B cell (primary cell): ENCODE results near the gene C9orf78. TPM values are rescaled to one million over a fixed set of nuclear protein-coding genes. Genes with fewer than 3 reads are reported as not detected.

Experiments used
- ATAC-seq: fragments of 200-7000 bp; cut with Tn5 transposase; one replicate; pipeline ENCODE4 v1.10.0; 2021; ENCODE audit warnings: low read depth, mild to moderate bottlenecking, moderate number of reproducible peaks, moderate library complexity
- CTCF ChIA-PET: fragments of 350-600 bp; sonication (Branson Sonifier 250); formaldehyde crosslinking; loops from one replicate; lab custom pipeline; 2021; ENCODE audit warnings: antibody characterized with exemption, inconsistent platforms; lab: Charles Lee
- POLR2A ChIA-PET: fragments of 350-600 bp; sonication (Branson Sonifier 250); formaldehyde crosslinking; loops from one replicate; lab custom pipeline; 2021; ENCODE audit warnings: antibody characterized with exemption; lab: Charles Lee
- DNase-seq: peaks from one replicate; pipeline ENCODE4 v3.0.0; 2013
- H2AFZ ChIP-seq: 2 replicates; pipeline ENCODE4 v1.6.1; 2012; ENCODE audit warnings: mild to moderate bottlenecking, low read depth, low read length; ENCODE audit not compliant: insufficient read depth, poor library complexity, severe bottlenecking
- H3K27ac ChIP-seq, 2 donors: 1 replicate in 1 of 2; 2 replicates in 1 of 2; pipeline ENCODE4 v1.5.1; 2012 to 2013; ENCODE audit warnings: low read length in 2 of 2, mild to moderate bottlenecking in 2 of 2, moderate library complexity in 1 of 2
- H3K27me3 ChIP-seq, 4 experiments: fragments of 200-600 bp in 1 of 4; sonication (generic) in 1 of 4; replicated peaks in 1 of 4; 1 replicate in 2 of 4; 2 replicates in 2 of 4; pipeline versions ENCODE4 v1.6.1 to v1.7.0; 2013 to 2016; ENCODE audit warnings: low read length in 3 of 4, mild to moderate bottlenecking in 2 of 4, mixed read lengths in 1 of 4, moderate library complexity in 1 of 4; ENCODE audit not compliant: insufficient read depth in 4 of 4, control insufficient read depth in 3 of 4; ENCODE audit errors: control extremely low read depth in 1 of 4
- H3K36me3 ChIP-seq, 2 experiments: replicated peaks in 1 of 2; 1 replicate in 1 of 2; 2 replicates in 1 of 2; pipeline versions ENCODE4 v1.6.1 to v1.7.1; 2013; ENCODE audit warnings: low read length in 1 of 2; ENCODE audit not compliant: insufficient read depth in 2 of 2, control insufficient read depth in 1 of 2; ENCODE audit errors: control extremely low read depth in 1 of 2, extremely low read depth in 1 of 2
- H3K4me1 ChIP-seq, 2 donors: fragments of 200-600 bp in 1 of 2; sonication (generic) in 1 of 2; 1 replicate in 1 of 2; 2 replicates in 1 of 2; pipeline versions ENCODE4 v1.5.1 to v1.6.1; 2013 to 2017; ENCODE audit warnings: low read length in 2 of 2; ENCODE audit not compliant: control insufficient read depth in 2 of 2, insufficient read depth in 2 of 2
- H3K4me2 ChIP-seq: replicated peaks from 2 replicates; pipeline ENCODE3; 2012; ENCODE audit warnings: mild to moderate bottlenecking, low read depth, low read length; ENCODE audit not compliant: poor library complexity, severe bottlenecking
- H3K4me3 ChIP-seq, 5 experiments: fragments of 200-600 bp in 1 of 5; sonication (generic) in 1 of 5; 1 replicate in 3 of 5; 2 replicates in 2 of 5; pipeline versions ENCODE4 v1.5.1 to v1.7.0; 2011 to 2016; ENCODE audit warnings: low read length in 4 of 5, mild to moderate bottlenecking in 4 of 5, low read depth in 2 of 5, control low read depth in 1 of 5, moderate library complexity in 1 of 5; ENCODE audit not compliant: insufficient read depth in 1 of 5; ENCODE audit errors: control extremely low read depth in 1 of 5, extremely low read depth in 1 of 5
- H3K79me2 ChIP-seq: fragments of 200-600 bp; sonication (generic); one replicate; pipeline ENCODE4 v1.6.0; 2016; ENCODE audit warnings: low read length; ENCODE audit not compliant: control insufficient read depth, insufficient read depth
- H3K9ac ChIP-seq: fragments of 200-600 bp; sonication (generic); 2 replicates; pipeline ENCODE4 v1.6.1; 2017; ENCODE audit warnings: mild to moderate bottlenecking, low read length, moderate library complexity
- H3K9me3 ChIP-seq, 3 donors: one replicate each; pipeline versions ENCODE4 v1.6.1 to v1.7.1; 2013; ENCODE audit warnings: low read length in 2 of 3; ENCODE audit not compliant: control insufficient read depth in 2 of 3, insufficient read depth in 1 of 3; ENCODE audit errors: control extremely low read depth in 1 of 3
- H4K20me1 ChIP-seq: 2 replicates; pipeline ENCODE4 v1.6.0; 2012; ENCODE audit warnings: mild to moderate bottlenecking, low read length; ENCODE audit not compliant: insufficient read depth, control insufficient read depth, poor library complexity, severe bottlenecking
- H3K27ac Mint-ChIP-seq: one replicate; pipeline ENCODE4 v1.8.0; 2021; ENCODE audit warnings: mixed read lengths
- H3K27me3 Mint-ChIP-seq: one replicate; pipeline ENCODE4 v1.8.0; 2021; ENCODE audit warnings: mixed read lengths
- H3K4me1 Mint-ChIP-seq: one replicate; pipeline ENCODE4 v1.8.0; 2021; ENCODE audit warnings: mixed read lengths
- H3K4me3 Mint-ChIP-seq: one replicate; pipeline ENCODE4 v1.8.0; 2021; ENCODE audit warnings: mixed read lengths
- H3K9me3 Mint-ChIP-seq: one replicate; pipeline ENCODE4 v1.8.0; 2022; ENCODE audit warnings: mixed read lengths; ENCODE audit not compliant: insufficient read depth
- CTCF ChIP-seq: fragments of 200-600 bp; IDR thresholded peaks from one replicate; pipeline ENCODE4 v1.8.0; 2022; ENCODE audit warnings: antibody characterized with exemption, mild to moderate bottlenecking
- EZH2 ChIP-seq: IDR thresholded peaks from 2 replicates; pipeline ENCODE4 v1.6.1; 2012; ENCODE audit warnings: borderline replicate concordance, low read depth, mild to moderate bottlenecking, moderate library complexity, low read length; ENCODE audit not compliant: insufficient read depth, poor library complexity, severe bottlenecking
- WGBS: methylation state at CpG from one replicate; pipeline ENCODE4 v1.1.5; 2013; ENCODE audit warnings: missing lambda C conversion rate; ENCODE audit not compliant: insufficient coverage; 5-methylcytosine and 5-hydroxymethylcytosine counted together
- intact Hi-C: fragments of 100-400 bp; cut with micrococcal nuclease; formaldehyde crosslinking; loops from one replicate; pipeline ENCODE4 v1.10.0; 2022
- polyA plus RNA-seq: library from polyadenylated mRNA; depleted of rRNA; stranded (reverse); fragments of >200 nt; gene quantifications from 2 replicates; pipeline ENCODE4 v1.2.3, GENCODE V29; 2012
- total RNA-seq, 2 donors: library from RNA; stranded (reverse); fragments of 120-200 nt in 1 of 2; gene quantifications; 1 replicate in 1 of 2; 2 replicates in 1 of 2; pipeline versions ENCODE4 v1.2.3 to v1.2.4, GENCODE V29; 2013 to 2022

The C9orf78 gene
- total and polyA plus RNA-seq, 2 donors (not counting 1 experiment from before 2014, with no cell fraction given): 42.8 to 43.6 TPM

- Histone ChIP-seq H3K9ac (peak overlapping the region; percentile 85), H3K4me1 (peaks cover 48 to 58% of the 10 kb centered on the region in 2 donors), H3K4me3 (peak overlapping the region; percentile 39 to 81 (median 65)), H3K27me3 (no peaks in the 10 kb centered on the region), H3K9me3 (peaks cover 0 to 5% (median 0%) of the 10 kb centered on the region in 3 donors), H3K4me2 (peak overlapping the region; percentile 99), H4K20me1 (no peaks in the 10 kb centered on the region), H2AFZ (peak overlapping the region; percentile 68), H3K79me2 (peaks cover 12% of the 10 kb centered on the region), H3K27ac (peak overlapping the region; percentile 75 to 90), H3K36me3 (peaks cover 0 to 29% of the 10 kb centered on the region in 2 experiments)
- H3K9me3 Mint-ChIP-seq: no peaks in the 10 kb centered on the region
- no peaks in the 10 kb centered on the region for H3K27me3 Mint-ChIP-seq
- WGBS: 4% methylated on average over 21 of the region's 24 CpGs
- CTCF ChIA-PET: interaction anchor here (0.8 to 5.3 kb wide), 22 partner anchors 13 to 355 kb away, joined by 3 to 28 read pairs (median 4); partner anchors contain the start of genes C9orf78 and USP20
- DNase-seq: peak; percentile 95
- ATAC-seq: peak; percentile 57
- H3K4me1 Mint-ChIP-seq: peaks cover 58% of the 10 kb centered on the region
- peak overlapping the region; percentile 95 for H3K4me3 Mint-ChIP-seq
- TF ChIP-seq CTCF: peak; percentile 29
- no peak for TF ChIP-seq EZH2
- peak overlapping the region; percentile 97 for H3K27ac Mint-ChIP-seq
- intact Hi-C loops: loop anchor here (1.0 to 5.0 kb wide), 7 partner anchors 48 to 358 kb away; partner anchors contain the start of genes C9orf78, GPR107 and USP20
- POLR2A ChIA-PET: interaction anchor here (1.8 kb wide), 1 partner anchor 49 kb away, joined by 9 read pairs; the partner anchor contains the start of genes C9orf78 and USP20
Observed at GRCh38 chr9:129884220-129885017, 49.3 kb upstream of the C9orf78 start.
